Measurements from ENCODE around the gene PCNP. TPM values are rescaled to one million over a fixed set of nuclear protein-coding genes. Genes with fewer than 3 reads are reported as not detected.
"Not testable (repeated sequence)": the region's sequence is repeated elsewhere in the genome, so short reads cannot be mapped to it uniquely, and the experiment has no call there.

PCNP gene
- 52.2 and 74.8 TPM in 2 replicates for total RNA-seq (2014; rRNA removed; shearing (Covaris generic); ENCODE audit: low replicate concordance)

- in situ Hi-C loops (cut with HindIII; ENCODE audit: low pct_unique_long_range_greater_than_20kb, low sequenced_read_pairs): no loop called here
Observed at GRCh38 chr3:101573449-101574387, at the start of gene PCNP. PCNP (plus strand) TSS chr3:101574180; CDS start chr3:101574216, 36 bp downstream.

GRCh38 chr3:101527441-101527840 lies 46.5 kb upstream of the PCNP start:
- no peak for DNase-seq (ENCODE audit: low read depth)
- in situ Hi-C loops (cut with HindIII; ENCODE audit: low pct_unique_long_range_greater_than_20kb, low sequenced_read_pairs): no loop called here

More at GRCh38 chr3:101573449-101574387, at the start of gene PCNP:
- peak; percentile 99 for DNase-seq (ENCODE audit: low read depth)

- in situ Hi-C loops (cut with HindIII; ENCODE audit: low pct_unique_long_range_greater_than_20kb, low sequenced_read_pairs): no loop called here
- no peak for DNase-seq (ENCODE audit: low read depth)
Observed at GRCh38 chr3:101527906-101528305, 46.1 kb upstream of the PCNP start.

GRCh38 chr3:101529816-101530685 lies 43.9 kb upstream of the PCNP start:
- in situ Hi-C loops (cut with HindIII; ENCODE audit: low pct_unique_long_range_greater_than_20kb, low sequenced_read_pairs): no loop called here

GRCh38 chr3:101530686-101531047 lies 43.3 kb upstream of the PCNP start:
- in situ Hi-C loops (cut with HindIII; ENCODE audit: low pct_unique_long_range_greater_than_20kb, low sequenced_read_pairs): no loop called here

More at GRCh38 chr3:101529816-101530685, 43.9 kb upstream of the PCNP start:
- no peak for DNase-seq (ENCODE audit: low read depth)

GRCh38 chr3:101531473-101532086 lies 42.4 kb upstream of the PCNP start:
- in situ Hi-C loops (cut with HindIII; ENCODE audit: low pct_unique_long_range_greater_than_20kb, low sequenced_read_pairs): no loop called here
- DNase-seq (ENCODE audit: low read depth): no peak

More at GRCh38 chr3:101530686-101531047, 43.3 kb upstream of the PCNP start:
- no peak for DNase-seq (ENCODE audit: low read depth)

- DNase-seq (ENCODE audit: low read depth): no peak
- in situ Hi-C loops (cut with HindIII; ENCODE audit: low pct_unique_long_range_greater_than_20kb, low sequenced_read_pairs): no loop called here
Observed at GRCh38 chr3:101532783-101533602, 41.0 kb upstream of the PCNP start.

GRCh38 chr3:101533603-101533968 lies 40.4 kb upstream of the PCNP start:
- no peak for DNase-seq (ENCODE audit: low read depth)
- in situ Hi-C loops (cut with HindIII; ENCODE audit: low pct_unique_long_range_greater_than_20kb, low sequenced_read_pairs): no loop called here

- DNase-seq (ENCODE audit: low read depth): no peak
- in situ Hi-C loops (cut with HindIII; ENCODE audit: low pct_unique_long_range_greater_than_20kb, low sequenced_read_pairs): no loop called here
Observed at GRCh38 chr3:101535221-101535620, 38.8 kb upstream of the PCNP start.

- DNase-seq (ENCODE audit: low read depth): no peak
- in situ Hi-C loops (cut with HindIII; ENCODE audit: low pct_unique_long_range_greater_than_20kb, low sequenced_read_pairs): no loop called here
Observed at GRCh38 chr3:101536266-101536665, 37.7 kb upstream of the PCNP start.

- DNase-seq (ENCODE audit: low read depth); in situ Hi-C loops (cut with HindIII; ENCODE audit: low pct_unique_long_range_greater_than_20kb, low sequenced_read_pairs): not testable (repeated sequence)
Observed at GRCh38 chr3:101536955-101537354, 37.0 kb upstream of the PCNP start.

GRCh38 chr3:101542957-101543356 lies 31.0 kb upstream of the PCNP start:
- in situ Hi-C loops (cut with HindIII; ENCODE audit: low pct_unique_long_range_greater_than_20kb, low sequenced_read_pairs): no loop called here
- no peak for DNase-seq (ENCODE audit: low read depth)

GRCh38 chr3:101544161-101544850 lies 29.7 kb upstream of the PCNP start:
- in situ Hi-C loops (cut with HindIII; ENCODE audit: low pct_unique_long_range_greater_than_20kb, low sequenced_read_pairs): no loop called here
- no peak for DNase-seq (ENCODE audit: low read depth)

GRCh38 chr3:101548527-101549105 lies 25.4 kb upstream of the PCNP start:
- no peak for DNase-seq (ENCODE audit: low read depth)
- in situ Hi-C loops (cut with HindIII; ENCODE audit: low pct_unique_long_range_greater_than_20kb, low sequenced_read_pairs): no loop called here

- DNase-seq (ENCODE audit: low read depth): no peak
- in situ Hi-C loops (cut with HindIII; ENCODE audit: low pct_unique_long_range_greater_than_20kb, low sequenced_read_pairs): no loop called here
Observed at GRCh38 chr3:101549473-101549872, 24.5 kb upstream of the PCNP start.

GRCh38 chr3:101551359-101552081 lies 22.5 kb upstream of the PCNP start:
- in situ Hi-C loops (cut with HindIII; ENCODE audit: low pct_unique_long_range_greater_than_20kb, low sequenced_read_pairs); DNase-seq (ENCODE audit: low read depth): not testable (repeated sequence)

Measured in Caki2 (cell line).